ENCODE results near the gene ISG20L2.
A peak's percentile ranks its signal among the peaks of the same experiment; 100 is the strongest.

The ISG20L2 gene

DNA sequence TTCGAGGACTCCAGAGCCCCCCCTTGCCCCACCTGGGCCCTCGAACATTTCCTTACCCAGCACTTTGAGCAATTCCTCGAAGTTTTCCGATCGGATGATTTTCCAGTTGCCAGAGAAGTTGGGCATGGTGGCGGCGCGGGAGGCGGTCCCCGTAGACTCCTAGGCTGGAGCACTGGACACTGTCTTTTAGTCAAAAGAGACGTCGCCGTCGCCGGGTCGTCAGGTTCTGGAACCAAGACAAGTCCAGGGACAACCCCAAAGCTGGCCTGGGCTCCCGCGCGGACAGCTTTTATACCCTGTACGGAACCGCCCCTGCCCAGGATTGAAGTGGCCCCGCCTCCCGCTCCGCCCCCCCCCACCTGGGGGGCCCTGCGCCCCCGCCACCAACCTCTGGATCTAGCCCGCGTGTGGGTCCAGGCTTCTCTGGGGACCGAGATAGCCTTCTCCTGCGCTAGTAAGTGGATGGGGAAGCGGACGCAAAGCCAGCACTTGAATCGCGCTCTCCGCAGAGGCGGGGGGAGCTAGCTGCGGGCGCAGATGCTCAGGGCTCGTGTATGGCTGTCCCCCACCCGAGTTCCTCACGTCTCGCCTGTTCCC, 23.1 kb downstream of the ISG20L2 start, which contains the start of gene CRABP2:
CRABP2 (minus strand) TSS at position 263 of the 597 bp plus-strand sequence; CDS start at position 126, 137 bp downstream.
- no peak for DNase-seq

DNA sequence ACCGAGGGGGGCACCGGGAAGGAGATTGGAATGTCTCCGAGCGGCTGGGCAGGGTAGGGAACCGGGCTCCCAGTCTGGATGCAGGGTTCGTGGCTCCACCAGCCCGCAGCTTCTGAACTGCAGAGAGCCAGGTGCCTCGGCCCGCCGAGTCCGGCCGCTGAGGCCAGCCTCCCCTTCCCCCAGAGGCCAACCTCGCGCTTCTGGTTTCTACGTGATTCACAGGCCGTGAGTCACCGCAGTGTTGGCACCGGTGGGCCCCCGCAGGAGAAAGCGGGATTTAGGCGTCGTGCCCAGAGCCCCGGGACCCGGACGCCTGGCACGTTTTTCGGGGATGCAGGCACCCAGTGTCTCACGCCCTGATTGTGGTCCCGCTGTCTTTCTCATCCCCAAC, 23.6 kb downstream of the ISG20L2 start:
- no peak for DNase-seq

DNA sequence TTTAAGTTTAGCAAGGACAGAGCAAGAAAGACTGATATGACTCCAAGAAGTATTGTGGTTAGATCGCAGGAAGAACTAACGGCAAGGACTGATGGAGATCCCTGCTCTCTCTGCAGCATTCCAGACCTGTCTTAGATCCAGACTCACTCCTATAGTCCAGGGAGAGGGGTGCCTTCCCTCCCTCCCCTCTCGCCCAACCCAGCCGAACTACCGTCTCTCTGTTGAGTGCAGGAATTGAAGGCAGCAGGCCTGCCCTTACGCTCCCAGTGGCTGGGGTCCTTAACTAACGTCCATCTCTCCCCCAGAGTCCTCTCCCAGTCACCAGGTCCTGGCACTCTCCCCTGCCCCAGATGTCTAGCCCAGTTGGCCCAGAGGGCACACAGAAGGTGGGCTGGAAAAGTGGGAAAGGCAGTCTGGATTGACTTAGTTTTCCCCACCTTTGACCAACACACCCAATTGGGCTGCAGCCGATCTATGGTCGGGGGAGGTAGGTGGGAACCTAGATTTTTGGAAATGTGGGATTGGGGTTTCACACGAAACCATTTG, 24.3 kb downstream of the ISG20L2 start:
- no peak for DNase-seq

DNA sequence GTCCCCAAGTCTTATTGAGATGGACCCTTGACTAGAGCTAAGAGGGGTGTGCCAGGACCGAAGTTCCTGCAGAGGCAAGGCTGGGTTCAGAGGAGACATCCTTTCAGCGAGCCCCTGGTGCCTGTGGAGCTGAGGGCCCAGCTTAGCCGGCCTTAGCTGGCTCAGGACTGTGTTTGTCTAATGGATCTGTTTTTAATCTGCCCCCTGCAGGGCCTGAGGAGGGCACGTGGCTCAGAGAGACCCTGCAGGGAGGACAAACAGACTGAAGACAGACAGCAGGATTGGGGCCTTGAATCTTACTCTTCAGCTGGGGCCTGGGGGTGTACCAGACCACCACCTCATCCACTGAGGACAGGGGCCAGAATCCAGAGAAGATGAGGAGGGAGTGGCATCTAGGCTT, 24.8 kb downstream of the ISG20L2 start:
- peak; percentile 32 for DNase-seq

DNA sequence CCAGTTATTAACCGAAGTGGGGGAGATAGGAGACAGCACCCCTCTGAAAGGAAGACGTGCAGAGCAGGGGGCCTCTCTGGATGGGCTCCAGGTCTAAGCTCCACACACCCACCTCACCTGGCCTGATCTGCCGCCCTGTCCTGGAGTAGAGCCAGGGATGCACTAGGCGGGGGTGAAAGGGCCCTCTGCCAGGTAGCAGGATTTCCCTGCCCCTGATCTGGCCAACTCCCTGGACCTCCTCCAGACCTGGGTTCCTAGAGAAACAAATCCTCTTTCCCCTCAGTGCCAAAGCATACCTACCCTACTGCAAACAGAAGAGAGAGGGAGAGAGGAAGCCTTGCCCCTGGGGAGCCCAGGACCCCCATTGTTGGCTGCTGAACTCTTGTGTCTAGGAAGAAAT, 25.2 kb downstream of the ISG20L2 start:
- DNase-seq, result peak; percentile 18

DNA sequence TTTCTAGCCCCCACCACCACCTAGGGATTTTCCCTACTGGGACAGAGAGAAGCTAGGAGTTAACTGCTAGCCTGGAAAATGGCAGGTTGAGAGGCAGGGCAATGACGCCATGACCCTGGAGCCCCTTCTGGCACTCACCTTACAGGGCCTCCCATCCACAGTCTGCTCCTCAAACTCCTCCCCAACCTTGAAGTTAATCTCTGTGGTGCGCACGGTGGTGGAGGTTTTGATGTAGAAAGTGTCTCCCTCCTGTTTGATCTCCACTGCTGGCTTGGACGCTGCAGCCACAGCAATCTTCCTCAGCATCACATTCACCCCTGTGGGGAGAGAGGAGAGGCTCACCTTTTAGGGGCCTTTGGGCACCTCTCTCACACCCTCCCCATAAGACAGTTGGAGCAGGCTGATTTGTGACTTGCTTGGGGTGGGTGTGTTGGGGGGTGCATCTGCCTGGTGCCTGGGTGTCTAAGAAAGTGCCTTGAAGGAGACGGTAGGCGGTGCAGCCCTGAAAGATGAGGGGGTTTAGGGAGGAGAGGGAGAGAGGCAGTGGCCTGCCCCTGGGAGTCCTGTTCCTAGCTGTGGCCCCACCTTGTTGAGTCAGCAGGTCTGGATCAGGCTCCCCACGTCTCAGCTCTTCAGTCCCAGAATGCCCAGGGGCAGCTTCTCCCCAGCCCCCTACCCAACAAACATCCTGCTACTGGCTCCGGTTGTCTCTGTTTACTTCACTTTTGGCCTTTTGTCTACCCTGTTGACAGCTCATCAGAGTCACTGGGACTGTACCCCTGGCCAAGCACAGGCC, 27.6 kb downstream of the ISG20L2 start:
- DNase-seq, result no peak

DNA sequence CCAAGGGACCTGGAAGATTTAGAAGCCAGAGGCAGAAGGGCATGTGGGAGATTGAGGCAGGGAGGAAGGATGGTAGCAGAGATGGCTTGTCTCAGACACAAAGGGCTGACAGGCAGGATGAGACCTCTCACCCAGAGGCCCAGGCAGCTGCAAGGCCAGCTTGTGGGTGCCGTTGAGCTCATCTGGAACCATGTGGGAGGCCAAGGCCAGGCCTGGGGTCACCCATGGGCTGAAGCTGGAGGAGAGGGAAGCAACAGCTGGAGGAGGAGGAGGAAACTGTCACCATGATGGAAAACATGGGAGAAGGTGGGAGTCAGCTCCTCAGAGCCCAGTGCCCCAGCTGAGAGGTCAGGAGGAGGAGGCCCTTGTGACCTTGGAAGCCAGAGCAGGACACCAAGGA, 29.6 kb downstream of the ISG20L2 start:
- DNase-seq, result no peak

DNA sequence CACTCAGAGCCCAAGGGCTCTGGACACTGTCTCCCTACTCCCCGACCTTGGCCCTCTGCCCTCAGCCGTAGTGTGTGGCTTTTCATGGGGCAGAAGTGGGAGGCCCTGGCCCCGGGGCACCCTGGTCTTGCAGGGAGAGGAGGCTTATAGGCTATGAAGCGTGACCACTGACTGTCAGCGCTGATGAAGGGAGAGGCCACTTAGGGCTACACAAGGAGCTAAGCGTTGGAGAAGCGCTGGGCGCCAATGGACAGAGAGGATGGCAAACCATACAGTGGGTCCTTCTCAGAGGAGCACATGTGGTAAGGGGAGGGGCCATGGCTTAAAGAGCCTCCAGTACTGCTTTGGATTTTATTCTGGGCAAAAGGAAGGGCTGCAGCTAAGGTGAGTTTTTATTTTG, 31.1 kb downstream of the ISG20L2 start:
- no peak for DNase-seq

DNA sequence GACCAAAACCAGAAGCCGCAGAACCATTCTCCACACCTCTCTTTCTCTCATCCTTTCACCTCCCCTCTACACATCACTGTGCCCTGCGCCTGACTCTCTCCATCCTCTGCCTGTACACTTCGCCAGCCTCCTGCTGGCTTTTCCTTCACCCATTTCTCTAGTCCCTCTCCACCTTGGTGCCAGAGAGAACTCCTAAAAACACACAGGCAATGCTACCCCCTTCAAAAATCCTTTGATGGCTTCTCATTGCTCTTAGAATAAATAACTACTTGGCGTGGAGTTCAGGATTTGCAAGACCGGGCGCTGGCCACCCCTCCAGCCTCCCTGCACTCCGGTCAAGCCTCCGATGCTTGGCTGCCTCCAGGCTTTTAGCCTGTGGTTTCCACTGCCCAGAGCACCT, 31.8 kb downstream of the ISG20L2 start:
- no peak for DNase-seq

DNA sequence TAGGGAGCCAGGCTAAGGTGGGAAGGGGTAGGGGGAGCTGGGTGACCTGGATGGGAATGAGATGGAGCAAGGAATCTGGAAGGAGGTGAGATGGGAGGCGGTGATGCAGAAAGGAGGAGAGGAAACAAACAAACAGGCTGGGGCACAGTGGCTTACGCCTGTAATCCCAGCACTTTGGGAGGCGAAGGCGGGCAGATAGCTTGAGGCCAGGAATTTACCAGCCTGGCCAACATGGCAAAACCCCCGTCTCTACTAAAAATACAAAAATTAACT, 33.9 kb downstream of the ISG20L2 start:
- DNase-seq, result no peak

DNA sequence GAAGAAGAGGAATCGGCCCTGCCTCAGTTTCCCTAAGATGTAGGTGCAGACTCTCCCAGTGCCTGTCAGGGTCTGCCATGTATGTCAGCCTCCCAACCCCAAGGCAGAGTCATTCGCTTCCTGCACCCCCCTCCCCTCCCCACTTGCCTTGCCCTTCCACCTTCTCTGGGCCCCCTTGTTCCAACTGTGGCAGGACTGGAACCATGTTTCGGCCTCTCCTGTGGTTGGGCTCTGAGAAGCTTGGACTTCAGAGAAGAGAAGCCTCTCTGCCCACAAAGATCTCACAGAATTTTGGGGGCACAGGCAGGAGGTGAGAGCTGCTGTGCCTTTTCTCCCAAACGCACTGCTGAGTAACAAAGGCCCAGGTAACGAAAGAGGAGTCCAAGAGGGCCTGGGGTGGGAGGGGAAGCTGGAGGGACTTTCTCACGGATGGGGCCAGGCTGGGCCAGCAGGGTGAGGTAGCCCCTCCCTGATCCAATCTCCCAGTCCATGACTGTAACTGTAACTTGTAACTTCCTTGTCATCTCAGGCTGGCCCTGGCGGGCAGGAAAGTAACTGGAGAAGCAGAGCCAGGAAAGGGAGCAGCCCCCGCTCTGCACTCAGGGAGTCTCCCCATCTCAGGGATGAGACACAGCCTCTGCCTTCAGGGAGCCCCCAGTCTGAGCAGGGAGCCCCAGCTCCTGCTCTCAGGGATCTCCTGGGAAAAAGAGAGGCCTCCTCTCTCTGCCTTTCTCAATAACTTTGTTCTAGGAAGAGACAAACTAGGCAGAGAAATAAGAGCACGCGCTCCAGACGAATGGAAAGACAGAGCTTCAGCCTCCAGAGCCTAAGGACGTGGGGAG, 34.5 kb downstream of the ISG20L2 start:
- DNase-seq, result no peak

DNA sequence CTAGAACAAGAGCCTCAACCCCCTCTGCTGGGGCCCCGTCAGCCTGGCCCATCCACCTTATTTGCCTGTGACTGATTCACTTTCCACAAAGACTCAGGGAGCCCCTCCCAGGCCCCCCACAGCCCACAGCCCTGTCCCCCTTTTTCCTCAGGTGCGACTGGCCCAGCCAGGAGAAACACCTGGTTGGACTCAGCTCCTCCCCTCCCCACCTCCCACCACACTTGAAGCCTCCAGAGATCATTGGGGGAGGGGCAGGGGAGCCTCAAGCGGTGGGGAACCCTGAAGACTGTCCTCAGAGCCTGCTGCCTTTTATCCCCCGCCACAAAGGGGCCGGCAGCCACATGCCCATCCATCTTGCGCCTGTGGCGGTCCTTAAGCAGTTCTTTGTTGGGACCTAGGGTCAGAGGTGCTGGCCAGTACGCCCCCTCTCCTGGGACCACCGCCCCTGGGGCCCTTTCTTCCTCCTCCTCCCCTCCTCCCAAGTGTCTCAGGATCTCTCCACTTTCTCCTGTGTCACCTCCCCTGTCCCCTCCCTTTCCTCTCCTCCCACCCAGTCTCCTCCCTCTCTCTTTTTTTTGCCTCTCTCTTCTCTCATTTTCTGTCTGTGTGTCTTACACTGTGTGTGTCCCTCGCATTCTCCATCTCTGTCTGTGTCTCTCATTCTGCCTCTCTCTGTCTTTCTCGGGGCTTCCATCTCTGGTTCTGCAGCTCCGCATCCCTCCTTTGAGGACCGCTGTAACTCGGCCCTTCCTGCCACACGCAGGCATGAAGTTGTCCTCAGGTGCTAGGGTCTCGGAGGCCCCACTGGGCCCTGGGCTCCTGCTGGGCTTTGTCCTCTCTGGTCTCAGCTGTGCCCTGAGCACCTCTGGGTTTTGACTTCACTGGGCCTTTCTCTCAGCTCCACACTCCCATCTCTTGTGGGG, 35.4 kb downstream of the ISG20L2 start:
- DNase-seq, result peak; percentile 15

DNA sequence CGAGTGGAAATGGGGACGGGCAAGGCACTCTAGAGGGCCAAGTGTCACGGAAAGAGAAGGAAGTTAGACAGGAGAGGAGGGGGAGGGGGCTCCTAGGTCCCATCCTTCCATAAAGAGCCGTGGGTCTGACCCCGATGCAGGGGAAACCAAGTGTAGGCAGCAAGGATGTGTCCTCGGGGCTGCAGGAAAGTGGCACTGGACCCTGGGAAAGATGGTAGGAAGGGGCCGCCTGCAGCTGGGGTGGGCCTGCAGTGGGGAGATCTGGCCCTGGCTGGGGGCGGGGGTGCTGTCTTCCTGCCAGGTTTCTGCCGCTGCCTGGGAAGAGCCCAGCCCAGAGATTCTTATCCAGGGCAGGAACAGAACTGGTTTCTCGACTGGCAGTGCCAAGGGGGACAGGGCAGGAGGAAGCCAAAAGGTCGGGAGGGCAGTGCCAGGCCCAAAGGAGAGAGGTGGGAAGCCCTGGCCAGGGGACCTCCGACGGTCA, 36.1 kb downstream of the ISG20L2 start:
- no peak for DNase-seq

DNA sequence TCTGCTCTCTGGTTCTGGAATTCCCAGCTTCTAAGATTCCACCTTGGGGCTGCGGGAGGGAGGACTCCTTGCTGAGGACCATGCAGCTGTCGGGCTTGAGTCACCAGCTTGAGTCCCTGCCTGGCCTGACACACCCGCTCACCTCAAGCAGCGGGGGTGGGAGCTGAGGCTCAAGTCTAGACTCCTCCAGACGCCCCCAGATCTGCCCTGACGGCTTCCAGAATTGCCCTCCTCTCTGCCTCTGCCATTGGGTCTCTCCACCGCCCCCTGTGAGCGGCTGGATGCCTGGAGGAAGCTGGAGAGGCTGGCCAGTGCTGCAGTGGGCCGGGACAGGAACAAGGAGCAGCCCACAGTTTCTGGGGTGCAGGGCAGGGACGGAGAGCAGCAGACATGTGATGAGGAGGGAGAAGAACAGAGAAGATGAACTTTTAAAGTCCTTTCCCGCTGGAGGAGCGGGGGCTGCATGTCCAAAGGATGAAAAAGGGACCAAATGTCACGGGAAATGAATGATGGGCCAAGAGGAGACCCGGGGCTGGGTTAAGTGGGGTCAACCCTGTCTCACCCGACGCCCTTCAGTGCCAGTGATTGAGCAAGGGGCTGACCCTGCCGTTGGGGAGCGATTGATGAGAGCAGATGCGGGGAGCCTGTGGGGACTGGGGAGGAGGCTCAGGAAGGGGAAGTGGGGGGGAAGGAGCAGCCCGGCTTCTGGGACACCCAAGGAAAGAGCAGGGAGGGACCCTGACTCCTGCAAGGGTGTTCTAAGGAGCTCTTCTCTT, 36.7 kb downstream of the ISG20L2 start:
- DNase-seq, result no peak

DNA sequence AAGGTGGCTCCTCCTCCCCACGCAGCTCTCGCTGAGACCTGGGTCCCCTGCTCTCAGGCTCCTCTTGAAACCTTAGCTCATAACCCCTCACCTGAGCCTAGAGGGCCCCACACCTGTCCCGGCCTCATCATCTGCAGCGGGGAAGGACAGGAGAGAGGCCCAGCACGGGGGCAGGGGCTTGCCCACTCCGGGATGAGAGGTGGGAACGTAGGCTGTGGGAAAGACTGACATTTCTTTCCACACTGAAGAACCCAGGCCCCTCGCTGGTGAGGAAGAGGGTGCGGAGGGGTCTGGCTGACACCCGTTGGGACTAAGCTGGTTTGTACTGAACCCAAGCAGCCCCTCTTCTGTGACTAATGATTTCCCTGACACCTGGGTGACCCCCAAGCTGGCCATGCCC, 37.4 kb downstream of the ISG20L2 start:
- DNase-seq, result no peak

DNA sequence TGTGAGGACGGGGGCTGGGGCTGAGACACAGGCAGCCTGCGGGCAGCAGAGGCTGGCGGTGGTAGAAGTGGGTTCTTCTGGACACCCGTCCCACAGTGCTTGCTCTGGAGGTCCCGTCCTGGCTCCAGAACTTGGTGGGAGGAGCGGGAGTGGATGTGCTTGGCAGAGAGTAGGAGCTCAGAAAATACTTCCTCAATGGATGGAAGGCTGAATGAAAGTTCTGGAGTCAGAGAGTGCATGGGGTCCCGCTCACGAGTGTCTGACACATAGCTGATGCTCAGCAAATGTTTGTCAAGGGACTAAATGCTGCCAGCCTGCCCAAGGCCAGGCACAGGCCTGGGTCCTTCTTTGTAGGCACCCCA, 37.9 kb downstream of the ISG20L2 start:
- DNase-seq, result no peak

DNA sequence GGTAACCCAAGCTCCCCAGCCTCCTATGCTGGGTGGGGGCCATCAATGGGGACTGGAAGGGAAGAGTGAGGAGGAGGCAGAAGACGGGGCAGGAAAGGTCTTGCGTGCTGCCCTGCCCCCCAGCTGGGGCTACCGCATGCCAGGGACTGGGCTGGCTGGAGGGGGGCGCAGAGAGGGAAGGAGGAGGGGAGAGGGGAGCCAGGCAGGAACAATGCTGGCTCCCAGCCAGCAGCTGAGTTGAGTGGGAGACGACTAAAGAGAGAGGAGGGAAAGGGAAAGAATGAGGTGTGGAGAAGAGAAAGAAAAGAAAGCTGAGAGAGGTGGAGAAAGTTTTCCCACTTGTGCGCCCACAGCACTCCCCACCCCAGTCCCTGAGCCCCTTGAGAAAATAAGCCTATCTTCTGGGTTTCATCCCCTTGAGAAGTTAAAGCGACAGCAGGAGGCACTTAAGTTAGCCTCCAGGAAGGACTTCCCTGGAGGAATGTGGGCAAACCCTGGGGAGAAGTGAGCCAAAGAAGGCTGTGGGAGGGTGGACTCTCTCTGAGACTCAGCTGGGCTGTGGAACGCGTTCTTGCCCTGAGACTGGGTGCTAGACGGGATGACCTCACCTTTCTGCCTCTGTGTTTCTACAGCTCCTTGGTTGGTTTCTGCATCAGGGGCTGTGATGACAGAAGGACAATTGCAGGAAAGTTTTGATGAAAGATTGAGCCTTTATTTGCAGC, 38.5 kb downstream of the ISG20L2 start:
- DNase-seq, result no peak

DNA sequence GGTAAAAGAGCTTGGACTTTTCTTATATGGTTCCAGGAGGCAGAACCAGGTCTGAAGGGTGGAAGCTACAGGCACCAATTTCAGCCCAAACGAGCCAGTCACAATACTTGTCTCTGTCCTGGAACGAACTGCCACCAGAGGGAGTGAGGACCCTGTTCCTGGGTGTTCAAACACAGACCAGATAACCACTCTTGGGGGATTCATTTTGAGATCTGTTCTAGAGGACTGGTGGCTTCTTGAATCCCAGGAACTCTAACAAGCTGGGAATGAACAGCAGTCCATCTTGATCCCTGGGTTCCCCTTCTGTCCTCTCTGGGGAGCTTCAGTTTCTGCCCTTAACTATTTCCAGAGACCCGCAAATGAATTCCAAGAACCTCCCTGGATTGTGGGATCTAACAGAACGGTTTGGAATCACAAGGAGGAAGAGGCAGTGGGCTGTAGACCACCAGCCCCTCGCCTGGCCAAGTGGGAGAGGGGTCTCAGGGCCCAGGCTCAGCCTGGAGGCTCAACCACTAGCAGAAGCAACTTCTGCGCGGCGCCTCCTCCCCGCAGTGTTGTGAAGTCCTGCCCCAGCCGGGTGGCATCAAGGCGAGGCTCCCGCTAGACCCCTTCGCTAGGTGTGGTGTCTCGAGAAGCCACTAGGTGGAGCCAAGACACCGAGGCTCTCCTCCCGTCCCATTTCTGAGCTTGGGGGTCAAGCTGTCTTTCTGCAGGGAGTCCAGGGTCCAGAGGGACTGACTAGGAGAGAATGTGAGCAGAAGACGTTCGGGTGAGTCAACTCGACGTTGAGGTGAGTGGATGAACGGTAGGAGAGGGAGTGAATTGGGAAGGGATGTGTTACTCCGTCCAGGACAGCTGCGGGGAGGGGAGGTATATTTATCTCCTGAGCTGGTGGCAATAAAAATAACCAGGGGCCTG, 39.3 kb downstream of the ISG20L2 start:
- DNase-seq, result peak; percentile 71

DNA sequence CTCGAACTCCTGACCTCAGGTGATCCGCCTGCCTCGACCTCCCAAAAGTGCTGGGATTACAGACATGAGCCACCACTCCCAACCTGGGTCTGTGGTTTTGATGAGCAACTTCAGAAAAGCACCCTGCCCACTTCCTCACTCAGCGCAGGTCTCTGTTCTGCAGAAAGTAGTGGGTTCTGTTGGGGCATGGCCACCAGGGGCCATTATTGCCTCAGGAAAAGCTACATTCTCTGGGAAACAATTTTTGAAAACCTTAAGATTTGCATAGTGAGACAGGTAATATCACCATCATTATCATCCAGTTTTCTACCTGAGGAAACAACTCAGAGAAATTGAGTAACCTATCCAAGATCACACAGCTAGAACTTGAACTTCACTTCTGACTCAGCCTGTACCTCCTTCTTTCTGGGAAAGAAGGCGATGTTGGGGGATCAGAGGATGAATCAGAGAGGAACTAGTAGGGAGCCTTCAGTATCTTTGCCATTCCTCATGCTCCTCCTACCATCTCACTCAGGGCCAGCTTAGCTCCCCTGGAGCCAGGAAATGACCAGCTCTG, 44.3 kb downstream of the ISG20L2 start:
- no peak for DNase-seq
